HEK293 (cell line): Measurements from ENCODE around the gene BDKRB2.

ENCODE experiments used
- CTCF ChIA-PET: fragments of 350-600 bp; formaldehyde crosslinking; extraction: SDS; loops from one replicate; lab custom pipeline; 2021; ENCODE audit warnings: antibody characterized with exemption; lab: Yijun Ruan, JAX
- POLR2A ChIA-PET: fragments of 300-600 bp; formaldehyde crosslinking; extraction: SDS; loops from one replicate; lab custom pipeline; 2020; ENCODE audit warnings: antibody characterized with exemption, inconsistent platforms; lab: Yijun Ruan, JAX
- H3K27ac ChIP-seq: fragments of 200-500 bp; sonication (Bioruptor generic); 2 replicates; pipeline ENCODE4 v1.5.1; 2014; ENCODE audit warnings: low read depth, low read length, control low read depth, inconsistent platforms; ENCODE audit errors: extremely low read depth
- H3K36me3 ChIP-seq, 2 experiments: fragments of 200-500 bp in 1 of 2; sonication (Bioruptor generic) in 1 of 2; 1 replicate in 1 of 2; 2 replicates in 1 of 2; pipeline ENCODE4 v1.5.1; 2014 to 2017; ENCODE audit warnings: inconsistent platforms in 2 of 2, low read length in 2 of 2; ENCODE audit not compliant: control insufficient read depth in 2 of 2, insufficient read depth in 1 of 2
- H3K4me1 ChIP-seq: fragments of 200-500 bp; sonication (Bioruptor generic); 2 replicates; pipeline ENCODE4 v1.5.1; 2014; ENCODE audit warnings: mild to moderate bottlenecking, low read length, inconsistent platforms; ENCODE audit not compliant: control insufficient read depth, insufficient read depth
- H3K4me3 ChIP-seq: 2 replicates; pipeline ENCODE4 v1.5.1; 2011; ENCODE audit warnings: low read depth, mild to moderate bottlenecking, control low read depth, low read length, moderate library complexity
- H3K9me3 ChIP-seq: fragments of 200-500 bp; sonication (Bioruptor generic); 2 replicates; pipeline ENCODE4 v1.5.1; 2014; ENCODE audit warnings: low read depth, low read length, inconsistent platforms; ENCODE audit not compliant: control insufficient read depth, insufficient read depth
- INSM2 ChIP-seq: fragments of 450-650 bp; formaldehyde crosslinking; IDR thresholded peaks from 2 replicates; pipeline ENCODE4 v1.5.1; 2016; ENCODE audit warnings: missing biosample characterization, missing genetic modification characterization
- KLF8 ChIP-seq: fragments of 450-650 bp; formaldehyde crosslinking; IDR thresholded peaks from 2 replicates; pipeline ENCODE4 v1.5.1; 2016; ENCODE audit warnings: missing biosample characterization, missing genetic modification characterization
- SCRT1 ChIP-seq: fragments of 450-650 bp; formaldehyde crosslinking; IDR thresholded peaks from 2 replicates; pipeline ENCODE4 v1.5.1; 2016; ENCODE audit warnings: missing biosample characterization, missing genetic modification characterization, borderline replicate concordance
- SCRT2 ChIP-seq: fragments of 450-650 bp; formaldehyde crosslinking; IDR thresholded peaks from 2 replicates; pipeline ENCODE4 v1.5.1; 2016; ENCODE audit warnings: missing biosample characterization, missing genetic modification characterization
- SP7 ChIP-seq: fragments of 450-650 bp; formaldehyde crosslinking; IDR thresholded peaks from 2 replicates; pipeline ENCODE4 v1.5.1; 2016; ENCODE audit warnings: missing biosample characterization, missing genetic modification characterization
- ZBTB10 ChIP-seq: fragments of 450-650 bp; formaldehyde crosslinking; IDR thresholded peaks from 2 replicates; pipeline ENCODE4 v1.5.1; 2016; ENCODE audit warnings: missing biosample characterization, missing genetic modification characterization
- ZBTB20 ChIP-seq: fragments of 450-650 bp; formaldehyde crosslinking; IDR thresholded peaks from 2 replicates; pipeline ENCODE4 v1.5.1; 2016; ENCODE audit warnings: missing biosample characterization, missing genetic modification characterization
- ZBTB21 ChIP-seq: fragments of 450-650 bp; formaldehyde crosslinking; IDR thresholded peaks from 2 replicates; pipeline ENCODE4 v1.5.1; 2017; ENCODE audit warnings: missing biosample characterization, missing genetic modification characterization
- ZNF112 ChIP-seq: fragments of 450-650 bp; formaldehyde crosslinking; IDR thresholded peaks from 2 replicates; pipeline ENCODE4 v1.5.0; 2017; ENCODE audit warnings: missing biosample characterization, missing genetic modification characterization
- ZNF140 ChIP-seq: fragments of 450-650 bp; formaldehyde crosslinking; IDR thresholded peaks from 2 replicates; pipeline ENCODE4 v1.5.1; 2016; ENCODE audit warnings: missing biosample characterization, missing genetic modification characterization
- ZNF223 ChIP-seq: fragments of 450-650 bp; formaldehyde crosslinking; IDR thresholded peaks from 2 replicates; pipeline ENCODE4 v1.5.1; 2016; ENCODE audit warnings: missing biosample characterization, missing genetic modification characterization
- ZNF266 ChIP-seq: fragments of 450-650 bp; formaldehyde crosslinking; IDR thresholded peaks from 2 replicates; pipeline ENCODE4 v1.5.1; 2016; ENCODE audit warnings: missing biosample characterization, missing genetic modification characterization, low read depth
- ZNF37A ChIP-seq: fragments of 450-650 bp; IDR thresholded peaks from 2 replicates; pipeline ENCODE4 v1.5.1; 2018; ENCODE audit warnings: missing biosample characterization, missing genetic modification characterization
- ZNF416 ChIP-seq: fragments of 450-650 bp; formaldehyde crosslinking; IDR thresholded peaks from 2 replicates; pipeline ENCODE4 v1.5.1; 2016; ENCODE audit warnings: missing biosample characterization, missing genetic modification characterization
- ZNF449 ChIP-seq: fragments of 450-650 bp; formaldehyde crosslinking; IDR thresholded peaks from 2 replicates; pipeline ENCODE4 v1.5.1; 2017; ENCODE audit warnings: missing biosample characterization, mild to moderate bottlenecking, missing genetic modification characterization, moderate library complexity
- ZNF488 ChIP-seq: fragments of 450-650 bp; formaldehyde crosslinking; IDR thresholded peaks from 2 replicates; pipeline ENCODE4 v1.5.1; 2016; ENCODE audit warnings: missing biosample characterization, missing genetic modification characterization
- ZNF521 ChIP-seq: fragments of 450-650 bp; formaldehyde crosslinking; IDR thresholded peaks from 2 replicates; pipeline ENCODE4 v1.5.1; 2017; ENCODE audit warnings: missing biosample characterization, mild to moderate bottlenecking, missing genetic modification characterization
- ZNF549 ChIP-seq: fragments of 450-650 bp; IDR thresholded peaks from 2 replicates; pipeline ENCODE4 v1.5.1; 2018; ENCODE audit warnings: missing biosample characterization, missing genetic modification characterization, mild to moderate bottlenecking, inconsistent platforms, moderate library complexity
- ZNF623 ChIP-seq: fragments of 450-650 bp; formaldehyde crosslinking; IDR thresholded peaks from 2 replicates; pipeline ENCODE4 v1.5.1; 2016; ENCODE audit warnings: missing biosample characterization, missing genetic modification characterization
- ZNF660 ChIP-seq: fragments of 450-650 bp; IDR thresholded peaks from 2 replicates; pipeline ENCODE4 v1.5.1; 2018; ENCODE audit warnings: missing biosample characterization, mild to moderate bottlenecking, missing genetic modification characterization
- ZNF747 ChIP-seq: fragments of 450-650 bp; formaldehyde crosslinking; IDR thresholded peaks from 2 replicates; pipeline ENCODE4 v1.5.1; 2016; ENCODE audit warnings: missing biosample characterization, missing genetic modification characterization
- ZNF768 ChIP-seq: fragments of 450-650 bp; formaldehyde crosslinking; IDR thresholded peaks from 2 replicates; pipeline ENCODE4 v1.5.1; 2018; ENCODE audit warnings: missing biosample characterization, mild to moderate bottlenecking, missing genetic modification characterization

The BDKRB2 gene

GRCh38 chr14:96221841-96222240, 17.2 kb downstream of the BDKRB2 start:
- ChIA-PET POLR2A (no interaction called here), CTCF (no interaction called here)
- H3K9me3 ChIP-seq = no peaks in the 10 kb centered on the region
- no peak overlapping the region for H3K4me3 ChIP-seq
- no peaks in the 10 kb centered on the region for H3K36me3 ChIP-seq
- H3K4me1 ChIP-seq = no peaks in the 10 kb centered on the region
- no peak overlapping the region for H3K27ac ChIP-seq
- TF ChIP-seq KLF8 (tag by site-specific recombination) (no peak), ZNF549 (no peak), ZNF112 (tag by site-specific recombination) (no peak), ZNF416 (tag by site-specific recombination) (no peak), ZNF747 (tag by site-specific recombination) (no peak), ZNF37A (tag by site-specific recombination) (no peak), ZBTB10 (tag by site-specific recombination) (no peak), SCRT2 (tag by site-specific recombination) (no peak)

GRCh38 chr14:96224480-96225096, 19.9 kb downstream of the BDKRB2 start:
- ChIA-PET CTCF (interaction anchor here (1.7 kb wide), 1 partner anchor 123 kb away, joined by 5 read pairs; no protein-coding TSS in a partner anchor), POLR2A (no interaction called here)
- TF ChIP-seq SCRT1 (tag by site-specific recombination) (no peak), SP7 (tag by site-specific recombination) (no peak), ZNF140 (tag by site-specific recombination) (0 out of 2 replicates have a peak, but pooled peaks have one; percentile 31), ZBTB21 (tag by site-specific recombination) (no peak), ZNF521 (tag by site-specific recombination) (no peak), ZNF223 (tag by site-specific recombination) (no peak)

GRCh38 chr14:96225213-96225612, 20.6 kb downstream of the BDKRB2 start:
- Histone ChIP-seq H3K4me3 (no peak overlapping the region), H3K4me1 (no peaks in the 10 kb centered on the region), H3K9me3 (no peaks in the 10 kb centered on the region), H3K36me3 (no peaks in the 10 kb centered on the region), H3K27ac (no peak overlapping the region)
- CTCF ChIA-PET = interaction anchor here (0.6 to 1.7 kb wide), 2 partner anchors 9 to 124 kb away, joined by 5 to 6 read pairs; no protein-coding TSS in a partner anchor
- POLR2A ChIA-PET = no interaction called here
- TF ChIP-seq ZNF266 (tag by site-specific recombination) = no peak
- TF ChIP-seq ZNF660 (tag by site-specific recombination) = no peak
- no peak for TF ChIP-seq ZNF623 (tag by site-specific recombination)
- TF ChIP-seq ZNF488 = no peak
- no peak for TF ChIP-seq SP7 (tag by site-specific recombination)
- no peak for TF ChIP-seq ZNF768 (tag by site-specific recombination)
- TF ChIP-seq INSM2 (tag by site-specific recombination) = no peak
- no peak for TF ChIP-seq ZBTB20
- no peak for TF ChIP-seq ZNF449 (tag by site-specific recombination)

More at GRCh38 chr14:96224480-96225096, 19.9 kb downstream of the BDKRB2 start:
- H3K27ac ChIP-seq = no peak overlapping the region
- no peaks in the 10 kb centered on the region for H3K9me3 ChIP-seq
- H3K4me3 ChIP-seq = no peak overlapping the region
- no peaks in the 10 kb centered on the region for H3K36me3 ChIP-seq
- H3K4me1 ChIP-seq = no peaks in the 10 kb centered on the region
